Activated CD8-positive, alpha-beta memory T cell treated with anti-CD3 and anti-CD28 coated beads, Interleukin-2, amount 50 U/mL, for 1 hour (primary cell): ENCODE results near the gene PER3.
A peak's percentile ranks its signal among the peaks of the same experiment; 100 is the strongest.

Experiments
- DNase-seq: peaks from one replicate; pipeline ENCODE4 v3.0.0-alpha.2; 2020; ENCODE audit errors: extremely low read depth

The PER3 gene

GRCh38 chr1:7783826-7784491, at the start of gene PER3:
TSS of gene PER3 (plus strand) at chr1:7784291. CDS start at chr1:7784878, 587 bp downstream.
- DNase-seq: peak; percentile 60

- no peak for DNase-seq
Measured at GRCh38 chr1:7738044-7738443, 46.0 kb upstream of the PER3 start.

GRCh38 chr1:7743346-7743745, 40.7 kb upstream of the PER3 start:
- no peak for DNase-seq

GRCh38 chr1:7744882-7745281, 39.2 kb upstream of the PER3 start:
- no peak for DNase-seq

GRCh38 chr1:7745783-7746182, 38.3 kb upstream of the PER3 start:
- DNase-seq: no peak

GRCh38 chr1:7747605-7748004, 36.5 kb upstream of the PER3 start:
- no peak for DNase-seq

- DNase-seq: no peak
Measured at GRCh38 chr1:7749126-7749525, 35.0 kb upstream of the PER3 start.

- DNase-seq: no peak
Measured at GRCh38 chr1:7751174-7751573, 32.9 kb upstream of the PER3 start.

- DNase-seq: no peak
Measured at GRCh38 chr1:7752512-7753417, 31.3 kb upstream of the PER3 start.

- no peak for DNase-seq
Measured at GRCh38 chr1:7753641-7754040, 30.4 kb upstream of the PER3 start.

GRCh38 chr1:7754234-7754633, 29.9 kb upstream of the PER3 start:
- DNase-seq: no peak

- DNase-seq: no peak
Measured at GRCh38 chr1:7755448-7755847, 28.6 kb upstream of the PER3 start.

GRCh38 chr1:7760245-7760644, 23.8 kb upstream of the PER3 start:
- DNase-seq: no peak

- no peak for DNase-seq
Measured at GRCh38 chr1:7761103-7761502, 23.0 kb upstream of the PER3 start.

GRCh38 chr1:7767176-7767575, 16.9 kb upstream of the PER3 start:
- DNase-seq: no peak

- no peak for DNase-seq
Measured at GRCh38 chr1:7768583-7768982, 15.5 kb upstream of the PER3 start.

- no peak for DNase-seq
Measured at GRCh38 chr1:7769673-7770412, 14.2 kb upstream of the PER3 start.

GRCh38 chr1:7770669-7770996, 13.5 kb upstream of the PER3 start:
- DNase-seq: no peak

GRCh38 chr1:7770997-7771822, 12.9 kb upstream of the PER3 start, which contains the start of gene VAMP3:
TSS of gene VAMP3 (plus strand) at chr1:7771296. CDS start at chr1:7771384, 88 bp downstream.
- peak; percentile 45 for DNase-seq

- DNase-seq: no peak
Measured at GRCh38 chr1:7771823-7772299, 12.2 kb upstream of the PER3 start.

GRCh38 chr1:7777591-7777990, 6.5 kb upstream of the PER3 start:
- DNase-seq: no peak
